Hepatocyte (in vitro differentiated cells): Measurements from ENCODE around the gene RABGAP1L. TPM values are rescaled to one million over a fixed set of nuclear protein-coding genes. Genes with fewer than 3 reads are reported as not detected.

Experiments
- DNase-seq: peaks from one replicate; pipeline ENCODE4 v3.0.0-alpha.2; 2016; ENCODE audit warnings: low spot score
- H2AFZ ChIP-seq: fragments of 200-600 bp; sonication (generic); 2 replicates; pipeline ENCODE4 v1.6.0; 2016; ENCODE audit warnings: antibody characterized with exemption, mild to moderate bottlenecking
- H3K27ac ChIP-seq: fragments of 200-600 bp; sonication (generic); 2 replicates; pipeline ENCODE4 v1.5.1; 2016; ENCODE audit warnings: mild to moderate bottlenecking
- H3K27me3 ChIP-seq: fragments of 200-600 bp; sonication (generic); 2 replicates; pipeline ENCODE4 v1.6.1; 2016
- H3K36me3 ChIP-seq: fragments of 200-600 bp; sonication (generic); replicated peaks from 2 replicates; pipeline ENCODE4 v1.5.1; 2016; ENCODE audit warnings: low read depth; ENCODE audit not compliant: insufficient read depth
- H3K4me1 ChIP-seq: fragments of 200-600 bp; sonication (generic); 2 replicates; pipeline ENCODE4 v1.5.1; 2016; ENCODE audit warnings: mild to moderate bottlenecking, moderate library complexity; ENCODE audit not compliant: insufficient read depth
- H3K4me2 ChIP-seq: fragments of 200-600 bp; sonication (generic); 2 replicates; pipeline ENCODE4 v1.6.0; 2016
- H3K4me3 ChIP-seq: fragments of 200-600 bp; sonication (generic); 2 replicates; pipeline ENCODE4 v1.5.1; 2016; ENCODE audit warnings: mild to moderate bottlenecking
- H3K79me2 ChIP-seq: fragments of 200-600 bp; sonication (generic); 2 replicates; pipeline ENCODE4 v1.6.0; 2017; ENCODE audit warnings: mild to moderate bottlenecking
- H3K9me2 ChIP-seq: fragments of 200-600 bp; sonication (generic); replicated peaks from 2 replicates; pipeline ENCODE4 v1.6.0; 2017; ENCODE audit warnings: mild to moderate bottlenecking; ENCODE audit not compliant: insufficient read depth
- H3K9me3 ChIP-seq: fragments of 200-600 bp; sonication (generic); 2 replicates; pipeline ENCODE4 v1.5.1; 2016; ENCODE audit warnings: low read depth, mild to moderate bottlenecking
- H4K20me1 ChIP-seq: fragments of 200-600 bp; sonication (generic); 2 replicates; pipeline ENCODE4 v1.6.0; 2016; ENCODE audit warnings: mild to moderate bottlenecking; ENCODE audit not compliant: insufficient read depth, poor library complexity, severe bottlenecking
- CTCF ChIP-seq: fragments of 200-600 bp; sonication (generic); IDR thresholded peaks from 2 replicates; pipeline ENCODE4 v1.5.1; 2016; ENCODE audit warnings: antibody characterized with exemption, mild to moderate bottlenecking; ENCODE audit not compliant: poor library complexity
- EZH2 ChIP-seq: fragments of 200-600 bp; sonication (generic); IDR thresholded peaks from 2 replicates; pipeline ENCODE4 v1.6.1; 2016; ENCODE audit warnings: antibody characterized with exemption, mild to moderate bottlenecking, borderline replicate concordance
- EZH2phosphoT487 ChIP-seq: fragments of 200-600 bp; sonication (generic); IDR thresholded peaks from one replicate; pipeline ENCODE4 v1.6.1; 2018; ENCODE audit warnings: antibody characterized with exemption, mild to moderate bottlenecking, low read depth, moderate library complexity; ENCODE audit not compliant: unreplicated experiment, severe bottlenecking
- WGBS: methylation state at CpG from one replicate; pipeline ENCODE4 v1.1.6; 2016; ENCODE audit warnings: low lambda C conversion rate; ENCODE audit errors: missing lambda C conversion rate; 5-methylcytosine and 5-hydroxymethylcytosine counted together
- polyA plus RNA-seq: library from polyadenylated mRNA; unstranded; fragments of >200 nt; fragmentation: Nextera tagmentation; extraction: Ambion mirVana; gene quantifications from 2 replicates; pipeline ENCODE4 v1.2.1, GENCODE V29; 2016
- total RNA-seq: library from RNA; depleted of rRNA; stranded (reverse); fragments of >200 nt; gene quantifications from 2 replicates; pipeline ENCODE4 v1.2.3, GENCODE V29; 2014

Gene RABGAP1L
- total and polyA plus RNA-seq, 2 experiments from 2014 or later = 15.0 to 41.8 TPM

- no peak overlapping the region for H3K4me2 ChIP-seq
- no peaks in the 10 kb centered on the region for H3K27me3 ChIP-seq
- H3K36me3 ChIP-seq = no peaks in the 10 kb centered on the region
- peaks cover 10% of the 10 kb centered on the region for H3K4me1 ChIP-seq
- no peaks in the 10 kb centered on the region for H3K9me3 ChIP-seq
- no peak overlapping the region for H3K27ac ChIP-seq
- TF ChIP-seq EZH2 (no peak), CTCF (no peak)
- H4K20me1 ChIP-seq = no peaks in the 10 kb centered on the region
- no peaks in the 10 kb centered on the region for H3K79me2 ChIP-seq
- H2AFZ ChIP-seq = no peak overlapping the region
- DNase-seq = no peak
- no peak overlapping the region for H3K4me3 ChIP-seq
- no peaks in the 10 kb centered on the region for H3K9me2 ChIP-seq
- 68% methylated on average over 3 of the region's 3 CpGs for WGBS
These were observed 115.1 kb downstream of the RABGAP1L start for GRCh38 chr1:174274452-174274851.

GRCh38 chr1:174274884-174275283, 115.6 kb downstream of the RABGAP1L start:
- no peaks in the 10 kb centered on the region for H3K79me2 ChIP-seq
- no peaks in the 10 kb centered on the region for H3K36me3 ChIP-seq
- no peak overlapping the region for H3K4me3 ChIP-seq
- H3K4me1 ChIP-seq = peaks cover 10% of the 10 kb centered on the region
- no peaks in the 10 kb centered on the region for H4K20me1 ChIP-seq
- H3K4me2 ChIP-seq = no peak overlapping the region
- no peaks in the 10 kb centered on the region for H3K9me3 ChIP-seq
- no peak for TF ChIP-seq EZH2
- TF ChIP-seq EZH2phosphoT487 = no peak
- no peak for TF ChIP-seq CTCF
- DNase-seq = no peak
- no peak overlapping the region for H3K27ac ChIP-seq
- 96% methylated on average over 2 of the region's 2 CpGs for WGBS
- no peaks in the 10 kb centered on the region for H3K27me3 ChIP-seq
- H3K9me2 ChIP-seq = no peaks in the 10 kb centered on the region
- no peak overlapping the region for H2AFZ ChIP-seq

- Histone ChIP-seq H3K4me1 (peaks cover 10% of the 10 kb centered on the region), H3K27ac (no peak overlapping the region), H4K20me1 (no peaks in the 10 kb centered on the region), H3K79me2 (no peaks in the 10 kb centered on the region), H3K9me3 (no peaks in the 10 kb centered on the region), H3K9me2 (no peaks in the 10 kb centered on the region), H3K27me3 (no peaks in the 10 kb centered on the region), H3K4me2 (no peak overlapping the region), H3K36me3 (no peaks in the 10 kb centered on the region), H3K4me3 (no peak overlapping the region), H2AFZ (no peak overlapping the region)
- TF ChIP-seq EZH2 (no peak), CTCF (no peak), EZH2phosphoT487 (no peak)
- DNase-seq = no peak
- 89% methylated on average over 1 of the region's 1 CpG for WGBS
These were observed 116.8 kb downstream of the RABGAP1L start for GRCh38 chr1:174276087-174276486.

GRCh38 chr1:174284052-174284451, 124.7 kb downstream of the RABGAP1L start:
- no peaks in the 10 kb centered on the region for H3K79me2 ChIP-seq
- H3K4me1 ChIP-seq = no peaks in the 10 kb centered on the region
- H4K20me1 ChIP-seq = no peaks in the 10 kb centered on the region
- TF ChIP-seq EZH2phosphoT487 (no peak), CTCF (no peak), EZH2 (no peak)
- H3K36me3 ChIP-seq = no peaks in the 10 kb centered on the region
- H3K9me2 ChIP-seq = no peaks in the 10 kb centered on the region
- H3K4me3 ChIP-seq = no peak overlapping the region
- no peak for DNase-seq
- 98% methylated on average over 2 of the region's 2 CpGs for WGBS
- no peak overlapping the region for H3K27ac ChIP-seq
- no peaks in the 10 kb centered on the region for H3K9me3 ChIP-seq
- no peak overlapping the region for H3K4me2 ChIP-seq
- no peak overlapping the region for H2AFZ ChIP-seq
- H3K27me3 ChIP-seq = no peaks in the 10 kb centered on the region
